HUES64 (cell line): ENCODE measurements around the gene RFTN1.

Experiments used
- H3K27ac ChIP-seq: 2 replicates; pipeline ENCODE4 v1.7.0; 2013; ENCODE audit warnings: low read depth, low read length, inconsistent platforms
- H3K27me3 ChIP-seq: 2 replicates; pipeline ENCODE4 v1.6.1; 2013; ENCODE audit warnings: mild to moderate bottlenecking, low read length; ENCODE audit not compliant: insufficient read depth
- H3K36me3 ChIP-seq: 2 replicates; pipeline ENCODE4 v1.6.1; 2013; ENCODE audit warnings: mild to moderate bottlenecking, low read length; ENCODE audit not compliant: insufficient read depth
- H3K4me1 ChIP-seq: 2 replicates; pipeline ENCODE4 v1.6.1; 2013; ENCODE audit warnings: mild to moderate bottlenecking, low read length, moderate library complexity; ENCODE audit not compliant: insufficient read depth
- H3K4me3 ChIP-seq: 2 replicates; pipeline ENCODE4 v1.5.1; 2013; ENCODE audit warnings: mild to moderate bottlenecking, low read length, moderate library complexity
- H3K9ac ChIP-seq: 2 replicates; pipeline ENCODE4 v1.6.1; 2013; ENCODE audit warnings: mild to moderate bottlenecking, low read depth, low read length
- H3K9me3 ChIP-seq: 2 replicates; pipeline ENCODE4 v1.6.1; 2013; ENCODE audit warnings: low read depth, low read length; ENCODE audit not compliant: insufficient read depth
- WGBS: fragments of 150-250, 120-280 bp; methylation state at CpG from one replicate; pipeline ENCODE4 v1.1.7; 2013; ENCODE audit warnings: missing lambda C conversion rate; 5-methylcytosine and 5-hydroxymethylcytosine counted together

RFTN1 gene

GRCh38 chr3:16349986-16350596 is 163.4 kb downstream of the RFTN1 start:
- no peaks in the 10 kb centered on the region for H3K9me3 ChIP-seq
- no peak overlapping the region for H3K4me3 ChIP-seq
- H3K9ac ChIP-seq: no peak overlapping the region
- no peaks in the 10 kb centered on the region for H3K27me3 ChIP-seq
- WGBS: 94% methylated on average over 2 of the region's 2 CpGs
- no peak overlapping the region for H3K27ac ChIP-seq
- peaks cover 11% of the 10 kb centered on the region for H3K4me1 ChIP-seq
- H3K36me3 ChIP-seq: peaks cover 3% of the 10 kb centered on the region; the same call in 1 of the 2 replicates

GRCh38 chr3:16347548-16347947 is 166.0 kb downstream of the RFTN1 start:
- Histone ChIP-seq H3K9ac (no peak overlapping the region), H3K36me3 (peaks cover 3% of the 10 kb centered on the region; the same call in 1 of the 2 replicates), H3K9me3 (no peaks in the 10 kb centered on the region), H3K4me1 (peaks cover 8% of the 10 kb centered on the region), H3K27ac (no peak overlapping the region), H3K4me3 (no peak overlapping the region), H3K27me3 (no peaks in the 10 kb centered on the region)
- 96% methylated on average over 4 of the region's 4 CpGs for WGBS

GRCh38 chr3:16346413-16347081 is 167.0 kb downstream of the RFTN1 start:
- Histone ChIP-seq H3K27me3 (no peaks in the 10 kb centered on the region), H3K4me1 (no peaks in the 10 kb centered on the region), H3K9me3 (no peaks in the 10 kb centered on the region), H3K36me3 (peaks cover 3% of the 10 kb centered on the region; the same call in 1 of the 2 replicates), H3K27ac (no peak overlapping the region), H3K9ac (no peak overlapping the region), H3K4me3 (no peak overlapping the region)
- WGBS: 95% methylated on average over 7 of the region's 7 CpGs

- no peaks in the 10 kb centered on the region for H3K27me3 ChIP-seq
- H3K4me3 ChIP-seq: no peak overlapping the region
- 0 out of 2 replicates have a peak, but pooled peaks cover 3% of the 10 kb centered on the region for H3K36me3 ChIP-seq
- H3K9me3 ChIP-seq: no peaks in the 10 kb centered on the region
- no peak overlapping the region for H3K27ac ChIP-seq
- 90% methylated on average over 1 of the region's 1 CpG for WGBS
- no peaks in the 10 kb centered on the region; the same call in 1 of the 2 replicates for H3K4me1 ChIP-seq
- H3K9ac ChIP-seq: no peak overlapping the region
These were observed 170.4 kb downstream of the RFTN1 start for GRCh38 chr3:16343101-16343500.

GRCh38 chr3:16338999-16339398 is 174.5 kb downstream of the RFTN1 start:
- 0 out of 2 replicates have a peak, but pooled peaks cover 5% of the 10 kb centered on the region for H3K36me3 ChIP-seq
- 83% methylated on average over 1 of the region's 1 CpG for WGBS
- no peaks in the 10 kb centered on the region for H3K9me3 ChIP-seq
- no peak overlapping the region for H3K4me3 ChIP-seq
- no peak overlapping the region for H3K27ac ChIP-seq
- H3K9ac ChIP-seq: no peak overlapping the region
- no peaks in the 10 kb centered on the region for H3K27me3 ChIP-seq
- H3K4me1 ChIP-seq: no peaks in the 10 kb centered on the region; the same call in 1 of the 2 replicates

GRCh38 chr3:16337856-16338540 is 175.5 kb downstream of the RFTN1 start:
- no peak overlapping the region for H3K9ac ChIP-seq
- H3K9me3 ChIP-seq: no peaks in the 10 kb centered on the region; the same call in 1 of the 2 replicates
- no peaks in the 10 kb centered on the region for H3K27me3 ChIP-seq
- 0 out of 2 replicates have a peak, but pooled peaks cover 5% of the 10 kb centered on the region for H3K36me3 ChIP-seq
- WGBS: 93% methylated on average over 15 of the region's 15 CpGs
- H3K4me3 ChIP-seq: no peak overlapping the region
- peaks cover 1% of the 10 kb centered on the region; the same call in 1 of the 2 replicates for H3K4me1 ChIP-seq
- H3K27ac ChIP-seq: no peak overlapping the region

- H3K27ac ChIP-seq: no peak overlapping the region
- 96% methylated on average over 5 of the region's 6 CpGs for WGBS
- peaks cover 4% of the 10 kb centered on the region; the same call in 1 of the 2 replicates for H3K4me1 ChIP-seq
- H3K9me3 ChIP-seq: peaks cover 2% of the 10 kb centered on the region; the same call in 1 of the 2 replicates
- no peaks in the 10 kb centered on the region for H3K27me3 ChIP-seq
- H3K9ac ChIP-seq: no peak overlapping the region
- H3K36me3 ChIP-seq: 0 out of 2 replicates have a peak, but pooled peaks cover 5% of the 10 kb centered on the region
- no peak overlapping the region for H3K4me3 ChIP-seq
These were observed 176.7 kb downstream of the RFTN1 start for GRCh38 chr3:16336825-16337224.

- peaks cover 4% of the 10 kb centered on the region; the same call in 1 of the 2 replicates for H3K4me1 ChIP-seq
- peaks cover 8% of the 10 kb centered on the region for H3K9me3 ChIP-seq
- H3K27me3 ChIP-seq: no peaks in the 10 kb centered on the region
- 92% methylated on average over 14 of the region's 14 CpGs for WGBS
- H3K27ac ChIP-seq: no peak overlapping the region
- no peak overlapping the region for H3K4me3 ChIP-seq
- 0 out of 2 replicates have a peak, but pooled peaks cover 12% of the 10 kb centered on the region for H3K36me3 ChIP-seq
- no peak overlapping the region for H3K9ac ChIP-seq
These were observed 177.5 kb downstream of the RFTN1 start for GRCh38 chr3:16335772-16336645.

GRCh38 chr3:16335333-16335732 is 178.2 kb downstream of the RFTN1 start:
- Histone ChIP-seq H3K36me3 (peaks cover 15% of the 10 kb centered on the region; the same call in 1 of the 2 replicates), H3K9me3 (peaks cover 8% of the 10 kb centered on the region)
- 87% methylated on average over 5 of the region's 5 CpGs for WGBS

GRCh38 chr3:16334909-16335308 is 178.6 kb downstream of the RFTN1 start:
- Histone ChIP-seq H3K4me3 (no peak overlapping the region), H3K4me1 (peaks cover 9% of the 10 kb centered on the region; the same call in 1 of the 2 replicates), H3K9me3 (peaks cover 8% of the 10 kb centered on the region), H3K9ac (no peak overlapping the region), H3K36me3 (peaks cover 19% of the 10 kb centered on the region; the same call in 1 of the 2 replicates), H3K27me3 (no peaks in the 10 kb centered on the region), H3K27ac (no peak overlapping the region)
- WGBS: 85% methylated on average over 4 of the region's 4 CpGs

More at GRCh38 chr3:16335333-16335732, 178.2 kb downstream of the RFTN1 start:
- H3K9ac ChIP-seq: no peak overlapping the region
- H3K4me3 ChIP-seq: no peak overlapping the region
- no peak overlapping the region for H3K27ac ChIP-seq
- no peaks in the 10 kb centered on the region for H3K27me3 ChIP-seq
- peaks cover 4% of the 10 kb centered on the region; the same call in 1 of the 2 replicates for H3K4me1 ChIP-seq
